NT2/D1 (cell line): ENCODE results near the gene FTSJ3.
A peak's percentile ranks its signal among the peaks of the same experiment; 100 is the strongest.
"Not testable (repeated sequence)": the region's sequence is repeated elsewhere in the genome, so short reads cannot be mapped to it uniquely, and the experiment has no call there.

ENCODE experiments used
- DNase-seq: peaks from one replicate; pipeline ENCODE4 v3.0.0-alpha.2; 2011; ENCODE audit warnings: low read depth, low spot score
- H3K27me3 ChIP-seq: 2 replicates; pipeline ENCODE4 v1.6.0; 2011; ENCODE audit warnings: mild to moderate bottlenecking; ENCODE audit not compliant: insufficient read length, insufficient read depth
- H3K36me3 ChIP-seq: 2 replicates; pipeline ENCODE4 v1.6.1; 2011; ENCODE audit warnings: mild to moderate bottlenecking, low read length, mixed read lengths; ENCODE audit not compliant: insufficient read depth, insufficient read length
- H3K4me1 ChIP-seq: 2 replicates; pipeline ENCODE4 v1.5.1; 2011; ENCODE audit not compliant: insufficient read depth, insufficient read length
- H3K4me3 ChIP-seq: 2 replicates; pipeline ENCODE4 v1.5.1; 2011; ENCODE audit warnings: low read depth; ENCODE audit not compliant: insufficient read length
- H3K9ac ChIP-seq: 2 replicates; pipeline ENCODE4 v1.6.0; 2011; ENCODE audit warnings: low read depth; ENCODE audit not compliant: insufficient read length
- H3K9me3 ChIP-seq: 2 replicates; pipeline ENCODE4 v1.5.1; 2011; ENCODE audit warnings: mild to moderate bottlenecking, low read length; ENCODE audit not compliant: insufficient read depth
- SUZ12 ChIP-seq: IDR thresholded peaks from 2 replicates; pipeline ENCODE4 v1.6.1; 2011; ENCODE audit not compliant: insufficient read length, insufficient read depth; ENCODE audit errors: extremely low read depth
- YY1 ChIP-seq: IDR thresholded peaks from 2 replicates; pipeline ENCODE4 v1.6.1; 2011; ENCODE audit not compliant: insufficient read length, insufficient read depth
- ZNF274 ChIP-seq: IDR thresholded peaks from 2 replicates; pipeline ENCODE4 v1.6.1; 2011; ENCODE audit warnings: mild to moderate bottlenecking, low read depth, low read length

FTSJ3 gene

DNA sequence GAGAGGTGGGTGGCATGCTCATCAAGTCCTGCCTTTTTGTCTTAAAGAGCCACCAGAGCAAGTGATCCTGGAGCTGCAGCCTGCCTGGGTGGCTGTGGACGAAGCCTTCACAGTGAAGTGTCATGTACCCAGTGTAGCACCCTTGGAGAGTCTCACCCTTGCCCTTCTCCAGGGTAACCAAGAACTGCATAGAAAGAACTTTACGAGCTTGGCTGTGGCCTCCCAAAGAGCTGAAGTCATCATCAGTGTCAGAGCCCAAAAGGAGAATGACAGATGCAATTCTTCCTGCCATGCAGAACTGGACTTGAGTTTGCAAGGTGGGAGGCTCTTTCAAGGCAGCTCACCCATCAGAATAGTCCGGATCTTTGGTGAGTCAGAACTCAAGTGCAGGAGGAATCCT, 31.8 kb upstream of the FTSJ3 start:
- TF ChIP-seq ZNF274 = no peak
- TF ChIP-seq SUZ12 = no peak
- TF ChIP-seq YY1 = no peak
- Histone ChIP-seq H3K4me1 (no peaks in the 10 kb centered on the region), H3K9me3 (no peaks in the 10 kb centered on the region), H3K9ac (no peak overlapping the region), H3K27me3 (no peaks in the 10 kb centered on the region), H3K4me3 (no peak overlapping the region), H3K36me3 (no peaks in the 10 kb centered on the region)
- no peak for DNase-seq

DNA sequence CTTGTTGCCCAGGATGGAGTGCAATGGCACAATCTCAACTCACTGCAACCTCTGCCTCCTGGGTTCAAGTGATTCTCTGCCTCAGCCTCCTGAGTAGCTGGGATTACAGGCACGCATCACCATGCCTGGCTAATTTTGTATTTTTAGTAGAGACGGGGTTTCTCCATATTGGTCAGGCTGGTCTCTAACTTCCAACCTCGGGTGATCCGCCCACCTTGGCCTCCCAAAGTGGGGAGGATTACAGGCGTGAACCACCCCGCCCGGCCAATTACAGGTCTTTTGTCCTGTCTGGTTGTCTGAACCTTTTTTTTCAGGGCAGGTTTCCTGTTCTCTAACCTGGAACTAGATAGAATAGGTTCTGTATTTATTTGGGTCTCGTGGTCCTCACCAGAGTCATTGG, 29.0 kb upstream of the FTSJ3 start:
- H3K36me3 ChIP-seq, H3K27me3 ChIP-seq, DNase-seq, H3K9ac ChIP-seq, H3K4me1 ChIP-seq, H3K9me3 ChIP-seq, H3K4me3 ChIP-seq: not testable (repeated sequence)

DNA sequence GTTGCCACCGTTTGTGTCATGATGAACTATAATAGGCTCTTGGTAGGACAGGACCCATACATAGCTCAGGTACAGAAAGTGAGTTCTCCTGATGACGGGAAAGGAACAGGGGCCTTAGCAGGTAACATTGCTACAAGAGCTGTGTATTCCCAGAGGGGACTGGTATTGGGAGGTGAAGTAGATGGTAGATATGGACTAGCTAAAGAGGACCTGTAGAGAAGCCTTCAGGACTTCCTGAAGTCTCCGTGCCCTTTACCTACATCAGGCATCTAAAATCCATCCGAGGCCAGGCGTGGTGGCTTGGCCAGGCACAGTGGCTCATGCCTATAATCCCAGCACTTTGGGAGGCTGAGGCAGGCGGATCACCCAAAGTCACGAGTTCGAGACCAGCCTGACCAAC, 27.7 kb upstream of the FTSJ3 start:
- Histone ChIP-seq H3K4me3 (no peak overlapping the region), H3K9ac (no peak overlapping the region), H3K27me3 (no peaks in the 10 kb centered on the region), H3K36me3 (no peaks in the 10 kb centered on the region), H3K9me3 (no peaks in the 10 kb centered on the region), H3K4me1 (no peaks in the 10 kb centered on the region)
- DNase-seq = no peak
- TF ChIP-seq SUZ12 (no peak), ZNF274 (no peak), YY1 (no peak)

DNA sequence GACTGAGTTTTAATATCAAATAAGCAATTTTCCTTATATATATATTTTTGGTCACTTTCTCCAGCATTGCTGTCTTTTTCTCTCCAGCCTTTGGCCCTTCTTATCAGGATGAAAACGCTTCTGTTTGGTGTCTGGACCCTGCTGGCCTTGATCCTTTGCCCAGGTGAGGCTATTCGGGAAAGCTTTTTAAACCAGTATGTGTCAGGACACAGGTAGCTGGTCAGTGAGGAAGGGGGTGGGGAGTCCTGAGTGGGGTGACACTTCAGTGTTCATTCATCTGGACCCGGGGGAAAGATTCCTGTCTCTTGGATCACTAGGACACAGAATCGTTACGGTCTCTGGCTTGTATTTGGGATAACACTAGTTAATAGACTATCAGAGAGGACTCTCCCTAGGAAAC, 27.2 kb upstream of the FTSJ3 start:
- no peak for DNase-seq

DNA sequence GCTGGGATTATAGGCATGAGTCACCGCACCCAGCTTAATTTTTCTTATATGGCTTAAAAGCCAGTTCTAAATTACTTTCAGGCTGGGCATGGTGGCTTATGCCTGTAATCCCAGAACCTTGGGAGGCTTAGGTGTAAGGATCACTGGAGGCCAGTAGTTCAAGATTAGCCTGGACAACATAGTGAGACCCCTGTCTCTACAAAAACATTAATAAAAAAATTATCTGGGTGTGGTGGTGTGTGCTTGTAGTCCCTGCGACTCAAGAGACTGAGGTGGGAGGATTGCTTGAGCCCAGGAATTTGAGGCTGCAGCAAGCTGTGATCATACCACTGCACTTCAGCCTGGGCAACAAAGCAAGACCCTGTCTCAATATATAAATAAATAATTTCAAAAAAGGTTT, 25.8 kb upstream of the FTSJ3 start:
- no peak for TF ChIP-seq YY1
- no peak for TF ChIP-seq ZNF274
- no peak for TF ChIP-seq SUZ12
- Histone ChIP-seq H3K27me3 (peaks cover 5% of the 10 kb centered on the region), H3K36me3 (no peaks in the 10 kb centered on the region)

More for the DNA sequence above, 27.2 kb upstream of the FTSJ3 start:
- no peak overlapping the region for H3K4me3 ChIP-seq
- no peaks in the 10 kb centered on the region for H3K9me3 ChIP-seq
- no peak overlapping the region for H3K9ac ChIP-seq
- H3K36me3 ChIP-seq = no peaks in the 10 kb centered on the region
- TF ChIP-seq YY1 (no peak), ZNF274 (no peak)
- no peaks in the 10 kb centered on the region for H3K27me3 ChIP-seq
- H3K4me1 ChIP-seq = no peaks in the 10 kb centered on the region

DNA sequence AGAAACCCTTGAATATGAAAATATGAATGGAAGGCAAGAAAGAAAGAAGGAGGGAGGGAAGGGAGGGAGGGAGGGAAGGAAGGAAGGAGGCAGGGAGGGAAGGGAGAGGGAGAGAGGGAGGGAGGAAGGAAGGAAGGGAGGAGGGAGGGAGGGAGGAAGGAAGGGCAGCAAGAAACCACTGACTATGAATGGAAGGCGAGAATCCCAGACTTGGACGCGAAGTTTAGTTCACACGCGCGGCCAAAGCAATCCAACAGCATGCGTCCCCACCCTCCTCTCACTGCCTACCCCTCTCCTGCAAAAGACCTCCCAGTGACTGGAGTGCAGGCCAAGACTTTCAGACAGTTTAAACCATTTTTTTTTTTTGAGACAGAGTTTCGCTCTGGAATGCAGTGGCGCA, 22.9 kb upstream of the FTSJ3 start:
- H3K27me3 ChIP-seq = peaks cover 12% of the 10 kb centered on the region
- H3K9ac ChIP-seq = no peak overlapping the region
- TF ChIP-seq SUZ12 (no peak), YY1 (no peak), ZNF274 (no peak)
- no peak overlapping the region for H3K4me3 ChIP-seq
- no peaks in the 10 kb centered on the region for H3K36me3 ChIP-seq
- peaks cover 14% of the 10 kb centered on the region for H3K9me3 ChIP-seq
- DNase-seq = no peak
- no peaks in the 10 kb centered on the region for H3K4me1 ChIP-seq

More for the DNA sequence above, 25.8 kb upstream of the FTSJ3 start:
- Histone ChIP-seq H3K4me3 (no peak overlapping the region), H3K9me3 (peaks cover 6% of the 10 kb centered on the region), H3K9ac (no peak overlapping the region), H3K4me1 (no peaks in the 10 kb centered on the region)
- DNase-seq = no peak

DNA sequence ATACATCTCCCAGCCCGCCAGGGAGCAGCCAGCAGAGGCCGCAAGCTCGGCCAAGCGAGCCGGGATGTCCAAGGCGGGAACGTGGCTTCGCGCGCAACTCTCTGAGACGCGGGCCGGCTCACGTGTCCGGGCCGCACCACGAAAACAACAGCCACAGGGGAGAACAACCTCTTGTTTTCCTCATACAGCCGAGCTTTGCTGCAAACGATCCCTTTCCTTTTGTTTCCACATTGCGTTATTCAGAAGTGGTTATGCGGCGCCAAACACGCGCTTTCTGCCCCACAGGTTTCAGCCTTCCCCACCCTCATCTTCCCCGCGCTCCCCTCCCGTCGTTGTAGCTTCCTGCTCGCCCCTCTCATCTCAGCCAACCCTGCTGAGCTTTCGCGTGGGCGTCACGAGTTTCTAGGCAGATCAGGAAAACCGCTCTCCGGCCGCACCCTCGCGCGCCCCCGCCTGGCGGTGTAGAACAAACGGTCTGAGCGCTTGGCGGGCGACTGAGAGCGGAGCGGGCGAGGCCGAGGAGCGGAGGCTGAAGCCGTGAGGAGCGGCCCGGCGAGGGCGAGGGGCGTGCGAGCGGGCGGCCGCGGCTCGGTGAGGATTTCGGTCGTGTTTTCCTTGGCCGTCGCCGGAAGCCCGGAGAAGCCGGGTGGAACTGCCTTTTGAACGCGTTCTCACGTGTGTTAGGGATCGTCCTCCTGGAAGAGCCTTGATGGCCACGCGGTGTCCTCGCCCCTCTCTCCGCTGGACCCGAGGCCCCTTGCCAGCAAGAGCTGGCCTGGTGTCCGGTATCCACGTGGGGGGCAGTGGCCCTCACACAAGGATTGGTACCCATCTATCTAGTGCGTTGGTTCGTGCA, 21.6 kb upstream of the FTSJ3 start:
- DNase-seq = peak; percentile 85
- Histone ChIP-seq H3K4me1 (no peaks in the 10 kb centered on the region), H3K36me3 (no peaks in the 10 kb centered on the region), H3K9me3 (peaks cover 14% of the 10 kb centered on the region), H3K27me3 (peaks cover 12% of the 10 kb centered on the region), H3K9ac (peak overlapping the region; percentile 43), H3K4me3 (no peak overlapping the region)
- TF ChIP-seq ZNF274 (no peak), YY1 (no peak), SUZ12 (no peak)
